ENCODE data around the gene MIDN.

- TF ChIP-seq CTCF (conservative IDR thresholded peaks at IDR 0.05; ENCODE audit: low read length), result no peak
- no peak for TF ChIP-seq EZH2phosphoT487 (IDR thresholded peaks at IDR 0.05; ENCODE audit: borderline replicate concordance)
Measured at GRCh38 chr19:1280636-1281568, 32.5 kb downstream of the MIDN start.

All from Loucy (cell line).